ENCODE results near the gene OR6C68.
"Not testable (repeated sequence)": the region's sequence is repeated elsewhere in the genome, so short reads cannot be mapped to it uniquely, and the experiment has no call there.

Gene OR6C68
- 0 reads per million in 3 donors for total RNA-seq

- no peaks in the 10 kb centered on the region for H3K36me3 ChIP-seq (ENCODE audit: control insufficient read depth, insufficient read depth, low read length)
- H3K27ac ChIP-seq (ENCODE audit: insufficient read depth, low read length, poor library complexity, severe bottlenecking) = no peak within 1 kb of the TSS
- no peaks in the 10 kb centered on the region for H3K4me1 ChIP-seq (ENCODE audit: control insufficient read depth, insufficient read depth, low read length, poor library complexity, severe bottlenecking)
- DNase-seq = no peak
- H3K27me3 ChIP-seq (replicated peaks; ENCODE audit: control insufficient read depth, insufficient read depth, low read length, poor library complexity, severe bottlenecking) = no peaks in the 10 kb centered on the region
- H3K4me3 ChIP-seq (ENCODE audit: insufficient read depth, low read depth, low read length, poor library complexity, severe bottlenecking) = no peak within 1 kb of the TSS
- no peaks in the 10 kb centered on the region for H3K9me3 ChIP-seq (ENCODE audit: control insufficient read depth, low read length)
These were observed at the start of gene OR6C68 for GRCh38 chr12:55492078-55492477. Gene OR6C68 (plus strand): TSS chr12:55492378. CDS start chr12:55492378, 0 bp downstream.

GRCh38 chr12:55443776-55444175 lies 48.4 kb upstream of the OR6C68 start, which contains the start of gene OR6C2:
Gene OR6C2 (plus strand): TSS chr12:55444076. CDS start chr12:55452214, 8,138 bp downstream.
- no peaks in the 10 kb centered on the region for H3K9me3 ChIP-seq (ENCODE audit: control insufficient read depth, low read length)
- H3K4me3 ChIP-seq (ENCODE audit: insufficient read depth, low read depth, low read length, poor library complexity, severe bottlenecking) = no peak within 1 kb of the TSS
- no peak for DNase-seq
- no peaks in the 10 kb centered on the region for H3K36me3 ChIP-seq (ENCODE audit: control insufficient read depth, insufficient read depth, low read length)
- H3K27ac ChIP-seq (ENCODE audit: insufficient read depth, low read length, poor library complexity, severe bottlenecking) = no peak within 1 kb of the TSS
- H3K27me3 ChIP-seq (replicated peaks; ENCODE audit: control insufficient read depth, insufficient read depth, low read length, poor library complexity, severe bottlenecking) = no peaks in the 10 kb centered on the region
- H3K4me1 ChIP-seq (ENCODE audit: control insufficient read depth, insufficient read depth, low read length, poor library complexity, severe bottlenecking) = no peaks in the 10 kb centered on the region

GRCh38 chr12:55445357-55445756 lies 46.8 kb upstream of the OR6C68 start:
- H3K27me3 ChIP-seq (replicated peaks; ENCODE audit: control insufficient read depth, insufficient read depth, low read length, poor library complexity, severe bottlenecking) = no peaks in the 10 kb centered on the region

GRCh38 chr12:55446326-55446725 lies 45.9 kb upstream of the OR6C68 start:
- Histone ChIP-seq H3K9me3 (ENCODE audit: control insufficient read depth, low read length) (no peaks in the 10 kb centered on the region), H3K27ac (ENCODE audit: insufficient read depth, low read length, poor library complexity, severe bottlenecking) (no peak overlapping the region), H3K36me3 (ENCODE audit: control insufficient read depth, insufficient read depth, low read length) (no peaks in the 10 kb centered on the region), H3K4me3 (ENCODE audit: insufficient read depth, low read depth, low read length, poor library complexity, severe bottlenecking) (no peak overlapping the region), H3K27me3 (replicated peaks; ENCODE audit: control insufficient read depth, insufficient read depth, low read length, poor library complexity, severe bottlenecking) (no peaks in the 10 kb centered on the region), H3K4me1 (ENCODE audit: control insufficient read depth, insufficient read depth, low read length, poor library complexity, severe bottlenecking) (no peaks in the 10 kb centered on the region)
- DNase-seq = no peak

More at GRCh38 chr12:55445357-55445756, 46.8 kb upstream of the OR6C68 start:
- Histone ChIP-seq H3K36me3 (ENCODE audit: control insufficient read depth, insufficient read depth, low read length) (no peaks in the 10 kb centered on the region), H3K4me1 (ENCODE audit: control insufficient read depth, insufficient read depth, low read length, poor library complexity, severe bottlenecking) (no peaks in the 10 kb centered on the region), H3K9me3 (ENCODE audit: control insufficient read depth, low read length) (no peaks in the 10 kb centered on the region), H3K27ac (ENCODE audit: insufficient read depth, low read length, poor library complexity, severe bottlenecking) (no peak overlapping the region), H3K4me3 (ENCODE audit: insufficient read depth, low read depth, low read length, poor library complexity, severe bottlenecking) (no peak overlapping the region)
- DNase-seq = no peak

- H3K36me3 ChIP-seq (ENCODE audit: control insufficient read depth, insufficient read depth, low read length) = no peaks in the 10 kb centered on the region
- no peak for DNase-seq
- no peaks in the 10 kb centered on the region for H3K4me1 ChIP-seq (ENCODE audit: control insufficient read depth, insufficient read depth, low read length, poor library complexity, severe bottlenecking)
- H3K4me3 ChIP-seq (ENCODE audit: insufficient read depth, low read depth, low read length, poor library complexity, severe bottlenecking) = no peak overlapping the region
- no peak overlapping the region for H3K27ac ChIP-seq (ENCODE audit: insufficient read depth, low read length, poor library complexity, severe bottlenecking)
- no peaks in the 10 kb centered on the region for H3K27me3 ChIP-seq (replicated peaks; ENCODE audit: control insufficient read depth, insufficient read depth, low read length, poor library complexity, severe bottlenecking)
- no peaks in the 10 kb centered on the region for H3K9me3 ChIP-seq (ENCODE audit: control insufficient read depth, low read length)
These were observed 43.4 kb upstream of the OR6C68 start for GRCh38 chr12:55448825-55449224.

- not testable (repeated sequence) for H3K36me3 ChIP-seq (ENCODE audit: control insufficient read depth, insufficient read depth, low read length); DNase-seq; H3K9me3 ChIP-seq (ENCODE audit: control insufficient read depth, low read length); H3K27ac ChIP-seq (ENCODE audit: insufficient read depth, low read length, poor library complexity, severe bottlenecking); H3K4me1 ChIP-seq (ENCODE audit: control insufficient read depth, insufficient read depth, low read length, poor library complexity, severe bottlenecking); H3K27me3 ChIP-seq (replicated peaks; ENCODE audit: control insufficient read depth, insufficient read depth, low read length, poor library complexity, severe bottlenecking); H3K4me3 ChIP-seq (ENCODE audit: insufficient read depth, low read depth, low read length, poor library complexity, severe bottlenecking)
These were observed 27.3 kb upstream of the OR6C68 start for GRCh38 chr12:55464926-55465325.

- Histone ChIP-seq H3K36me3 (ENCODE audit: control insufficient read depth, insufficient read depth, low read length) (no peaks in the 10 kb centered on the region), H3K27me3 (replicated peaks; ENCODE audit: control insufficient read depth, insufficient read depth, low read length, poor library complexity, severe bottlenecking) (no peaks in the 10 kb centered on the region), H3K4me3 (ENCODE audit: insufficient read depth, low read depth, low read length, poor library complexity, severe bottlenecking) (no peak overlapping the region), H3K4me1 (ENCODE audit: control insufficient read depth, insufficient read depth, low read length, poor library complexity, severe bottlenecking) (no peaks in the 10 kb centered on the region), H3K27ac (ENCODE audit: insufficient read depth, low read length, poor library complexity, severe bottlenecking) (no peak overlapping the region), H3K9me3 (ENCODE audit: control insufficient read depth, low read length) (no peaks in the 10 kb centered on the region)
- DNase-seq = no peak
These were observed 24.3 kb upstream of the OR6C68 start for GRCh38 chr12:55467836-55468235.

GRCh38 chr12:55469291-55469690 lies 22.9 kb upstream of the OR6C68 start:
- H3K36me3 ChIP-seq (ENCODE audit: control insufficient read depth, insufficient read depth, low read length) = no peaks in the 10 kb centered on the region
- no peaks in the 10 kb centered on the region for H3K4me1 ChIP-seq (ENCODE audit: control insufficient read depth, insufficient read depth, low read length, poor library complexity, severe bottlenecking)
- no peaks in the 10 kb centered on the region for H3K9me3 ChIP-seq (ENCODE audit: control insufficient read depth, low read length)
- H3K27me3 ChIP-seq (replicated peaks; ENCODE audit: control insufficient read depth, insufficient read depth, low read length, poor library complexity, severe bottlenecking) = no peaks in the 10 kb centered on the region
- no peak for DNase-seq
- no peak overlapping the region for H3K27ac ChIP-seq (ENCODE audit: insufficient read depth, low read length, poor library complexity, severe bottlenecking)
- no peak overlapping the region for H3K4me3 ChIP-seq (ENCODE audit: insufficient read depth, low read depth, low read length, poor library complexity, severe bottlenecking)

- H3K4me1 ChIP-seq (ENCODE audit: control insufficient read depth, insufficient read depth, low read length, poor library complexity, severe bottlenecking) = no peaks in the 10 kb centered on the region
- H3K9me3 ChIP-seq (ENCODE audit: control insufficient read depth, low read length) = no peaks in the 10 kb centered on the region
- H3K36me3 ChIP-seq (ENCODE audit: control insufficient read depth, insufficient read depth, low read length) = no peaks in the 10 kb centered on the region
- no peak within 1 kb of the TSS for H3K4me3 ChIP-seq (ENCODE audit: insufficient read depth, low read depth, low read length, poor library complexity, severe bottlenecking)
- H3K27me3 ChIP-seq (replicated peaks; ENCODE audit: control insufficient read depth, insufficient read depth, low read length, poor library complexity, severe bottlenecking) = no peaks in the 10 kb centered on the region
- H3K27ac ChIP-seq (ENCODE audit: insufficient read depth, low read length, poor library complexity, severe bottlenecking) = no peak within 1 kb of the TSS
- DNase-seq = no peak
These were observed 21.9 kb upstream of the OR6C68 start, which contains the start of gene OR6C70 for GRCh38 chr12:55470088-55470829. Gene OR6C70 (minus strand): TSS chr12:55470138. CDS start chr12:55470138, 0 bp downstream.

GRCh38 chr12:55472264-55472663 lies 19.9 kb upstream of the OR6C68 start:
- Histone ChIP-seq H3K4me3 (ENCODE audit: insufficient read depth, low read depth, low read length, poor library complexity, severe bottlenecking) (no peak overlapping the region), H3K27ac (ENCODE audit: insufficient read depth, low read length, poor library complexity, severe bottlenecking) (no peak overlapping the region), H3K27me3 (replicated peaks; ENCODE audit: control insufficient read depth, insufficient read depth, low read length, poor library complexity, severe bottlenecking) (no peaks in the 10 kb centered on the region), H3K4me1 (ENCODE audit: control insufficient read depth, insufficient read depth, low read length, poor library complexity, severe bottlenecking) (no peaks in the 10 kb centered on the region), H3K36me3 (ENCODE audit: control insufficient read depth, insufficient read depth, low read length) (no peaks in the 10 kb centered on the region), H3K9me3 (ENCODE audit: control insufficient read depth, low read length) (no peaks in the 10 kb centered on the region)
- DNase-seq = no peak
